Activated T-cell treated with anti-CD3 and anti-CD28 coated beads, Interleukin-2, amount 50 U/mL, for 48 hours (primary cell): Measurements from ENCODE around the gene SLC38A5.
"Not testable (repeated sequence)": the region's sequence is repeated elsewhere in the genome, so short reads cannot be mapped to it uniquely, and the experiment has no call there.

Experiments used
- DNase-seq, 2 experiments: peaks; one replicate each; pipeline ENCODE4 v3.0.0-alpha.2; 2020

SLC38A5 gene

DNA sequence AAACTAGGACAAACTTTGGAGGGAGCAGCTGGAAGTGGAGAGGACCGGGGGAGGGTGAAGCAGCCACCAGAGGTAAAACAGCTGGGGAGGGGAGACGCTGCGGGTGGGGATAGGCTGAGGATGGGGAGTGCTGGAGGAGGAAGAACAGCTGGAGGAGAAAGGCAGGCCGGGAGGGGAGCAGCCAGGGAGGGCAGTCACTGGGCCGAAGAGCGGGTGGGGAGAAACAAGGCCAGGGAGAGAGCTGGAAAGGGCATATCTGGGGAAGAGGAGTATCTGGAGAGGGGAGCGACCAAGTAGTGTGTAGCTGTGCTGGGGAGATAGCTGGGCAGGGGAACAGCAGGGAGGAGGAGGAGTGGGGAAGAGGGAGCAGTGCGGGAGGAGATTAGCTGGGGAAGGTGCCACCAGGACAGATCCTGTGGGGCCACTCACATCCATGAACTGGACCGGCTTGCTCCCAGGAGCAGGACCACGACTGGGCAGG, 2.7 kb downstream of the SLC38A5 start:
- no peak for DNase-seq

DNA sequence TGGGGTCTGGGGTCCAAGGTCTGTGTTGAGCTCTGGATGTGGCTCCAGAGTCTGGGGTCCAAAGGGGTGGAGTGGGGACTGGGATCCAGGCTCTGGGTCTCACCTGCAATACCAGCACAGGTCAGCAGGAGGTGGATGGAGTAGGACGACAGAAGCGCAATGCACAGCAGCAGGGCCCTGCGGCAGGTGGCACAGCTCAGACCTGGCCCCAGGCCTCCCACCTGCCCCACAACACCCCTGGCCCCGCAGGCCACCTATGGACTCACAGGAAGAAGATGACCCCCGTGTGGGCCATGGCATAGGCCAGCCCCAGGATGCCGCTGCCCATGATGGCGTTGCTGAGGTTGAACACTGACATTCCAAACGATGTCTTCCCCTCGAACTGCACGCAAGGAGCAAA, 3.4 kb downstream of the SLC38A5 start:
- DNase-seq: peak; percentile 61 to 68

DNA sequence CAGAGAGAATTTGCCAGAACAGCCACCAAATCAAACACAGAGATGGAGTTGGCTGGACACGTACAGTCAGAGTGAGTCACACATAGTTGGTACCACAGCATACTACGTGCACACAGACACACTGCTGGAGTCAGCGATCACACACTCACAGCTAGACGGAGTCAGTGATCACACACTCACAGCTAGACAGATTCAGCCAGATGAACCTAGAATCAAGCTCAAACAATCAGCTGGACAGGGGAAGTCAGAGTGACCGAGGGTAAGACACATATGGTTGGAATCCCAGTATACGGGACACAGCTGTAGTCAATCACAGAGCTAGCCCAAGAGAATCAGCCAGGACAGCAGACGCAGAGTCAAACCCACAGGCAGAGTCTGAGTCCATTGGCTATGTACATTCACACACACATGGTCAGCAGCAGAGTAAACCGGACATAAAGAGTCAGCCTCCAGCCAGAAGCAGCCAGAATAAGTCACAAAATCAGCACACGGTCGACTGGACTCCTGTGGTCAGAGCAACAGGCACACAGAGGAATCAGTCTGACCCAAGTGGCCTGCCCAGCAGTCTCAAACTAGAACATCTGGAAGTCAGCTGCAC, 4.6 kb downstream of the SLC38A5 start:
- DNase-seq: no peak

DNA sequence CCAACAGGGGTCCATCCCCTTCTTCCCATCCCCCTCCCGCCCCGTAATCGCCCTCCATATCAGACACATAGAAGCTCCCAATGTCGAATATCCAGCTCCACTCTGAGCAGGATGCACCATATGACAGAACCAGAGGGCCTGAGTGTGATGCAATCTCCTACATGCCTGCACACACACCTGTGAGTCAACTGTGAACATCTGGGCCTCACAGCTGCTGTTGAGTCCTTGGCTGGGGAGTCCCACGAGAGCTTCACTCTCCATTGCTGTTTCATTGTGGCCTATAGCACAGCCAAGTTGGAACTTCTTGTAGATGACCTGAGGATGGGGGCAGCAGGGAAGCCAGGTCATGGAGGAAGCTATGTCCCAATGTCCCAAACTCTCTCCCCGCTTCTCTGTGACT, 8.2 kb downstream of the SLC38A5 start:
- peak; percentile 16 to 18 for DNase-seq

DNA sequence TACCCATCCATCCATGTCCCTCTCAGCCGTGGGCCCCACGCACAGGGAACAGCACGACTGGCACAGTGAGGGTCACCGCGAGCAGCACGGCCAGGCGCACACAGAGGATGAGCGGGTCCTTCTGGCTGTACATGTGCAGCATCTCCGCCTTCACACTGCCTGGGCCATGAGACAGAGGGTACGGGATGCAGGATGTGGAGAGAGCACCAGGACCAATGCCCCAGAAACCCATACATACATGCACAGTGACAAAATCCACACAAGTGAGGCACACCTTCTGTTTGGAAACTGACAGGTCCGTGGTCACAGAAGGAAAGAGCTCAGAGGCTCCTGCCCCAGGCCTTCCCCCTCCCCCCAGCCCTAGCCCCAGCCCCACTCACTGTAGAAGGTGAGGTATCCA, 9.5 kb downstream of the SLC38A5 start:
- peak in 1 of 2 experiments; percentile 12 for DNase-seq

DNA sequence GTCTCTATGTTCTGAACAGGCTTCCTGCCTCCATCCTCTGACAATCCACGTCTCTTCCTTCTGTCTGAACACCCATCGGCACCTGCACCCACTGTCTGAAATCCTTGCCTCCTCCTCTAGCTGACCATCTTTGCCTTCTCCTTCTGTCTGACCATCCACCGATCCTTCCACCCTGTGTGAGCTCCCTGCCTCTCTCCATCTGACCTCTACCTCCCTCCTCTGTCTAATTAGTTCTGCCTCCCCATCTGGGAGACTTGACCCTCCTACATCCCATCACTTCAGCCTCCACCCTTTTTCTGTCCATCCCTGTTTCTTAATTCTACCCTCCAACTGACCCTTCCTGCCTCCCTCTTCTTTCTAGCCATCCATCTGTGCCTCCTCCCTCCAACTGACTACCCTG, 10.0 kb downstream of the SLC38A5 start:
- DNase-seq: peak in 1 of 2 experiments; percentile 4

DNA sequence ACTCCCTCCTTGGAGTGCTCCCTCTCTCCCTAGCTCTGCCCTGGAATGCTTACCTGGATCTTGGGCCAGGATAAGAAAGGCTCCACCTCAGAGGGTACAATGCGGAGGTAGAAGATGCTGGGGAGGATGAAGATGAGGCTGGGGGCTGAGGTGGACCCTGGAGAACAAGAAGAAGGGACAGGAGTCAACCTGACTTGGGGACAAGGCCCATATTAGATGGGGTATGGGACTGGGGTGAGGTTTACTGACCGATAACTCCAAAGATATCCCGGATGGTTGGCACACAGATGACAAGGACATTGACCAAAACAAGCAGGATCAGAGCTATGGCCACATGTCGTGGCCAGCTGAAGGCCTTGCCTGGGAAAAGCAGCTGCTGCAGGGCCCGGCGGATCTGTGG, 10.6 kb downstream of the SLC38A5 start:
- DNase-seq: peak in 1 of 2 experiments; percentile 12

DNA sequence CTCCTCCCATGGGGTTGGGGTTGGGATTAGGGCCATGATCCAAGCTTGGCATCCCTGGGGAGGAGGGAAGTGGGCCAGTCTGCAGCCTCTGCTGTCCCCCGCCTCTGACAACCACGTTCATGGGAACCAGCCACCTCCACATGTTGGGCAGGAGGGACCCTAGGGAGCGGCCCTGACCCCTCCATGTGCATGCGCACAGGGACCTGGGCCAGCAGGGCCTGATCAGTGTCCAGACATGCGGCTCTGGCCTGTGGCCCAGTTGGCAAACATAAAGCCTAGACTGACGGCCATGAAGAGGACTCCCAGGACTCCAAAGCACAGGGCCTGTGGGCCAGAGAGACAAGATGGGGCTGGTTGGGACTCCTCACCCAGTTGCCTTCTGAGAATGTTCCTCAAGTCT, 11.3 kb downstream of the SLC38A5 start:
- peak; percentile 12 to 14 for DNase-seq

DNA sequence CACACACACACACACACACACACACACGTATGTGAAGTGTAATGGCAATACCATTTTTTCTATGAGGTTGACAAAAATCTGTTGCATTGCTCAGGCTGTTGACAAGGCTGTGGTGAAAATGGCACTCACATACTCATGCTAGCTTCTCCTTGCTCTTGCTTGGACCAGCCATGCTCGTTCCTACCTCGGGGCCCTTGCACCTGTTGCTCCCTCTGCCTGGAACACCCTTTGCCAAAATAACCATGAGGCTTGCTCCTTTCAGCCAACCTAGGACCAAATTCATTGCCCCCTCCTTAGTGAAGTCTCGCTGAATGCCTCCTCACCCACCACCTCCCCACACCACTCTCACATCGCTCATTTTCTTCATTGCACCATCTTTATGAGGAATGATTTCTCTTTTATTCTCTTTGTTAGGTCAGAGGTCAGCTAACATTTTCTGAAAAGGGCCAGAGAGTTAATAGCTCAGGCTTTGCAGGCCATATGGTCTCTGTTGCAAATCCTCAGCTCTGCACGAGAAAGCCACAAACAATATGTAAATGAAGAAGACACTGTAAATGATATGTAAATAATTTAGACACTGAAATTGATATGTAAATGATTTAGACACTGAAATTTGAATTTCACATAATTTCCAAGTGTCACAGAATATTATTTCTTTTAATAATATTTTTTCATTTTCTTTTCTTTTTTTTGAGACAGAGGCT, 13.3 kb downstream of the SLC38A5 start:
- DNase-seq: peak in 1 of 2 experiments; percentile 5

DNA sequence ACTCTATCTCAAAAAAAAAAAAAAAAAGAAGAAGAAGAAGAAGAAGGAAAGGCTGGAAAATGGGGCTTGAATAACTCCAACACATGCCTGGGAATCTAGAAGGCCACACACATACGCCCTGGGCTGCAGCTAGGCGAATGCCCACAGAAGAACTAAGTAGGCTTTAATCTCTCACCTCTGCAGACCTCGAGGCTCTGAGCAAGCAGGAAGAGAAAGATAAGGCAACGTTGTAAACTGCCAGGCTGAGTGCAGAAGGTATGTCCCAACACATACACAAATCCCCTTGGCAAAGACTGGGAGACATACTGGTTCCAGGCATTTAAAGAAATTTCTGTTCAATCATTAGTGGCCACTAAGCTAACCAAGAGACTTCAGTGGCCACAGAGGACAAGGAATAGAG, 18.4 kb downstream of the SLC38A5 start:
- DNase-seq: no peak

DNA sequence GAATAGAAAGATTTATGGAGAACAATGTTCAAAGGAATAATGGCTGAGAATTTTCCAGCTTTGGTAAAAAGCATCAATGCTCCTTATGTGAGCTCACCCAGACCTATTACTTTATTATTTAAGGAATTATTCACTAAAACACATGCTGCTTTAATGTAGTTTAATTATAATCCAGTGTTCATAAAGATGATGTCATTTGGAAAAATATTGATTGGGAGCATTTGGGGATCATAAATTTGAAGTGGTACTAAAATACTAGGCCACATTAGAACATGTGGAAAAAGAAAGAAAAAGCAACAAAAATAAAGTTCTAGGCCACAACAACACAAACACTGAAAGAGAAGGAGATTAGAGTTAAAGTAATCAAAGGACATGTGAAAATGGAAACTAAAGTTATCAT, 20.0 kb downstream of the SLC38A5 start:
- DNase-seq: no peak

DNA sequence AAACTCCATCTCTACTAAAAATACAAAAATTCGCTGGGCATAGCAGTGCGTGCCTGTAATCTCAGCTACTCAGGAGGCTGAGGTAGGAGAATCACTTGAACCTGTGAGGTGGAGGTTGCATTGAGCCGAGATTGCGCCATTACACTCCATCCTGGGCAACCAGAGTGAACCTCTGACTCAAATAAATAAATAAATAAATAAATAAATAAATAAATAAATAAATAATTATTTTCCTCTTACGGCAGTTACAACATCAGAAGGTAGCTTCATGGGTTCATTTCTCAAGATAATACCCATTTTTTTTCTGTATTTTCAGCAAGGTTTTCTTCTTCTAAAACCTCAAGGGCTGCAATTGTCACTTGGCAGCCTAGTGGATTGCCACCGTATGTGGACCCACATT, 22.9 kb downstream of the SLC38A5 start:
- DNase-seq: not testable (repeated sequence)

DNA sequence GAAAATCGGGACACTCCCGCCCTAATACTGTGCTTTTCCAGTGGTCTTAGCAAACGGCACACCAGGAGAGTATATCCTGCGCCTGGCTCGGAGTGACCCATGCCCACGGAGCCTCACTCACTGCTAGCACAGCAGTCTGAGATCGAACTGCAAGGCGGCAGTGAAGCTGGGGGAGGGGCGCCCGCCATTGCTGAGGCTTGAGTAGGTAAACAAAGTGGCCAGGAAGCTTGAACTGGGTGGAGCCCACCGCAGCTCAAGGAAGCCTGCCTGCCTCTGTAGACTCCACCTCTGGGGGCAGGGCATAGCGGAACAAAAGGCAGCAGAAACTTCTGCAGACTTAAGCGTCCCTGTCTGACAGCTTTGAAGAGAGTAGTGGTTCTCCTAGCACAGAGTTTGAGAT, 36.3 kb downstream of the SLC38A5 start:
- not testable (repeated sequence) for DNase-seq

DNA sequence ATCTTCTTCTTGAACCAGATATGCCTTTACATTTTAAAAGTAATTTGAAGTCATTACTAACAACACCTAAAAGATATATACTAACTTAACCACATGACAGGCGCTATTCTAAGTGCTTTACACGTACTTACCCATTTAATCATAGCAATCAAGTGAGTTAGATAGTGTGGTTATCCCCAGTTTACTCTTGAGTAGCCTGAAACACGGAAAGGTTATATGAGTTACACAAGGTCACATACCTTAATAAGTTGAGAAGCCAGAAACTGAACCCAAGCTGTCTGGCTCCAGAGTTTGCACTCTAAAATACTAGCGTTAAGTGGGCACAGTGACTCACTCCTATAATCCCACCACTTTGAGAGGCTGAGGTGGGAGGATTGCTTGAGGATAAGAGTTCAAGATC, 39.9 kb downstream of the SLC38A5 start:
- not testable (repeated sequence) for DNase-seq

DNA sequence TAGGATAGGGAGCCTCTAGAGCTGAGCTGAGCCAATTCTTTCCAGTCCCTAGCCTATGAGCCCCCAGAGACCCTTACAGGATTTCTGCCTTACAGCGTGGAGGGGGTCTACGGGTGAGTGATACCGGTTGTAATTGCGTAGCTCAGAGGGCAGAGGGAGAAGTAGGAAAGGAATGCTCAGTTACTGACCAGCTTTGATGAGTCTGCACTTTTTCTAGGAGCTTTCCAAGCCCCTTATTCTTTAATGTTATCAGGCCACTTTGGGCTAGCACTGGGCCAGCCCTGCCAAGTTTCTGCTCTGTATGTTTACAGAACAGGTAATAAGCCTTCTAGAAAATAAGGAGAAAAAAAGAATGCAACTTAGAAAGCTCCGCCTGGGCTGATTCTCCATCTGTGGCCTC, 40.5 kb downstream of the SLC38A5 start:
- DNase-seq: not testable (repeated sequence)

DNA sequence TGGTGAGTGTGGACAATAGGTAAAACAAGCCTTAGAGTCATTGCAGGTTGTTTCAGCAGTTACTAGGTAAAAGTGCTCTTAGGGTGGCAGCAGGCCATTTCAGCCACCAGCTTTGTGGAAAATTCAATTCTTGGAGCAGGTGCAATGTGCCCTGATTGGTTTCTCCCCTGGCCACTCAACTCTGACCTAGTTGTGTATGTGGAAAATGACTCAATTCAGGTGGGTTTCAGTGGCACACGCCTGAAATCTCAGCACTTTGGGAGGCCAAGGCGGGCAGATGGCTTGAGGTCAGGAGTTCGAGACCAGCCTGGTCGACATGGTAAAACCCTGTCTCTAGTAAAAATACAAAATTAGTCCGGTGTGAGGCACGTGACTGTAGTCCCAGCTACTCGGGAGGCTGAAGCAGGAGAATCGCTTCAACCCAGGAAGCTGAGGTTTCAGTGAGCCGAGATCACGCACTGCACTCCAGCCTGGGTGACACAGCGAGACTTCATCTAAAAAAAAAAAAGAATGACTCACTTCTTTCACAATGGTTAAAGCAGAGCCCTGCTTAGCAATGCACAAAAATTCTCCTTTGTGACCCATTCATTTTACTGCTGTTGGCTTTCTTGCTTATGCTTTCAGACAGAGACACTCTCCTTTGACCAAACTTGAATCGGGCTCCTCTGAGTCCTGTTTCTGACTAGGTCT, 42.9 kb downstream of the SLC38A5 start:
- DNase-seq: not testable (repeated sequence)

DNA sequence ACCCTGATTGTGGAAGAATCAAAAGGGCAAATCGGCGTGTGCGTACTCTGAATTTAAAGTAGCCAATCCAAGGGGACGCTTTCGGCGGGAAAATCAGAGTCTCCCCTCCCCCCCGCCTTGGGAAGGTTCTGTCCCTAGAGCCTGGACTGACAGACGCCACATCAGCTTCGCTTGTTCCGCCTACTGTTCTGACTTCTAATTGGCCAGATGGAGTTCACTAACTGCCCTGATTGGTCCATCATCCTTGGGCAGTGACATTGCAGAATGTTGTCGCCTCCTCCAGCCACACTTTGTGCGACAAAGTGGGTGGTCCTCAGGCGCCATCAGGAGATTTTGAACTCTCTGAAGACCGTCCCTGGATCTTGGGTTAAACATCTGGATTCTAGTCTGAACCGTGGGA, 58.2 kb downstream of the SLC38A5 start, which contains the start of gene SSX4B:
Gene SSX4B, minus strand, starts transcription at position 101 of the 400 bp plus-strand sequence. CDS start 588 bp downstream, outside the sequence.
- not testable (repeated sequence) for DNase-seq
